ENCODE results near the gene AUTS2. TPM values are rescaled to one million over a fixed set of nuclear protein-coding genes. Genes with fewer than 3 reads are reported as not detected.
"Not testable (repeated sequence)": the region's sequence is repeated elsewhere in the genome, so short reads cannot be mapped to it uniquely, and the experiment has no call there.

AUTS2 gene
- total RNA-seq, 1 donor from 2014 or later = 26.1 TPM

DNA sequence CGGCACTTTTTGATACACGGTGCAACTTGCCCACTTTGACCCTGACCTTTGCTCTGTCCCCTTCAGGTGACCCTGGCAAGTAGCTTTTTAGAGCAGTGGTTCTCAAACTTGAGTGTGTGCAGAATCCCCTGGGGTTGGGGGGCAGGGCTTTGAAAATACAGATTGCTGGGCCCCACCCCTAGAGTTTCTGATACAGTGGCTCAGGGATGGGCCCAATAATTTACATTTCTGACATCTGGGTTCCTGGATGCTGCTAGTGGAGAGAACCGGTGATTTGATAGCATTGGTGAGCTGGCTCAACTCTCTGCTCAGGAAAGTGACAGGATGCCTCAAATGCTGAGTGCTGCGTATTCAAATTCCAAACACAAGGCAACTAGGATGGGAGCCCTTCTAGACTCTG is 995.9 kb downstream of the AUTS2 start:
- no peak for ATAC-seq
- DNase-seq (ENCODE audit: low spot score) = no peak

DNA sequence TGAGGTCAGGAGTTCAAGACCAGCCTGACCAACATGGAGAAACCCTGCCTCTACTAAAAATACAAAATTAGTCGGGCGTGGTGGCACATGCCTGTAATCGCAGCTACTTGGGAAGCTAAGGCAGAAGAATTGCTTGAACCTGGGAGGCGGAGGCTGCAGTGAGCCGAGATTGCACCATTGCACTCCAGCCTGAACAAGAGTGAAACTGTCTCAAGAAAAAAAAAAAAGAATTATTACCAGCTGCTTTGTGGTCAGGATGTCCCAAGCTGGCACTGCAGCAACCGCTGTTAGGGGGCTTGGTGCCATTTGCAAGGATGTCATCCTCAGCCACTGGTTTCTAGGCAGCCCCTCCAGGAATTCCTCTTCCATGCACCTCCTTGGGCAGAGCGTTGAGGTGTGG is 996.6 kb downstream of the AUTS2 start:
- DNase-seq (ENCODE audit: low spot score); ATAC-seq: not testable (repeated sequence)

DNA sequence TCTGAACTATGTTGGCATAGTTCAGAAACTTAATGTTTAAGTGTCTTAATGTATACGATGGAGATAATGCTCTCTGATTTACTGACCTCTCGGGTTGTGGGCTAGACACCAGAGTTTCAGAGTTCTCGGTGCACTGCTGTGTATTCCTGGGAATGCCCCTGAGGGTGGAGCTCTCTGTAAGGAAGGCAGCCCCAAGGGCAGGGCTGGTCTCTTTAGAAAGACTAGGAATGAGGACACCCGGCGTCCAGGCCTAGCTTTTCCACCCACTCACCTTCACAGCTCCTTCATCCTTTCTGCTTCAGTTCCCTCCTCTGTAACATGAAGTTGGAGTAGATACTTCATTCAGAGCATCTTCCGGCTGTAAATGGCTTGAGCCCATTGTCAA is 997.1 kb downstream of the AUTS2 start:
- DNase-seq (ENCODE audit: low spot score) = no peak
- no peak for ATAC-seq

DNA sequence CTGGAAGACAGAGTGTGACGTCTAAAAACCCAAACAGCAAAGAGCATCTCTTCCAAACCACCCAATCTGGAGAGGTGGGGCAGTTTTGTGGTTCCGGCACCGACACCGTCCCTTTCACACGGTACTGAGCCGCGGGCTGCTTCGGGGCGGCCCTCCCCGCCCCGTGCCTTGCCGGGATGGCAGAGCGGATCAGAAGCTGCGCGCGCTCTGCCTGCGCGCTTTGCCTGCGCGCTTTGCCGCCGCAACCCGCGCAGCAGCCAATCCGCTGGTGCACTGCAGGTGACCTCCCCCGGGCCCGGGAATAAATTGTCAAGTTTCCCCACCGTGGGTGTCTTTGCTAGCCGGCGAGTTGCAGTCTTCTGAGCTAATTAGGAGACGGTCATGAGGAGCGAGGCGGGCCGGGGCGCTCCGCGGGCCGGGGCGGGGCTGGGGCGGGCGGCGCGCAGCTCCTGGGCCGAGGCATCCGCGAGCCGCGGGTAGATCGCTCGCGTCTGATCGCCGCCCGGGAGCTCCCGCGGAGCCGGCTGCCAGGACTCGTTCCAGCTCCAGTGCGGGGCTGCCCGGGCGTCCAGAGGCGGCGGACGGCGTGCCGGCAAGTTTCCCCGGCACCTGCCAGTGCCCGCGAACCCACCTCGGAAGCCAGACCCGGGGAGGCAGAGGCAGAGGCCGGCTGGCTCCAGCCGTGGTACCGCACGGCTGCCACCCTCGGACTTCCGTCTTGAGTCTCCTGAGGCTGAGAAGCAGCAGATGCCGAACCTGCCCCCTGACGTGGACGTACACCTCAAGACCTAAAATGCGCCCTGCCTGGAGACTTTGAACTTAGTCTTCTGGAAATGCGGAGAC is 997.7 kb downstream of the AUTS2 start:
- peak; percentile 80 for ATAC-seq
- DNase-seq (ENCODE audit: low spot score) = peak; percentile 63

DNA sequence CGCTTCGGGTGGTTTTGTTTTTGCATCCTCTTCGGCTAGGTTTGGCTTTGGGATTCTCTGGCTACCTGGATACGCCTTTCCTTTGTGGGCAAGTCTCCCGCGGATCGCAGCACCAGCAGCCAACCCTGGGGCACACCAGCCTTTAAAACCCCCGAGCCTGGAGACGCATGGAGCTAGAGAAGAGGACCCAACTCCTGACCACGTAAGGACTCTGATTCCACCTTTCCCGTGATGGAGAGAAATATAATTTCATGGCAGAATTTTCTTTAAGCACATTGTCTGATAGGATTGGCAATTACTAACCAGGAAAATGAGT is 998.3 kb downstream of the AUTS2 start:
- ATAC-seq = peak; percentile 41
- no peak for DNase-seq (ENCODE audit: low spot score)

DNA sequence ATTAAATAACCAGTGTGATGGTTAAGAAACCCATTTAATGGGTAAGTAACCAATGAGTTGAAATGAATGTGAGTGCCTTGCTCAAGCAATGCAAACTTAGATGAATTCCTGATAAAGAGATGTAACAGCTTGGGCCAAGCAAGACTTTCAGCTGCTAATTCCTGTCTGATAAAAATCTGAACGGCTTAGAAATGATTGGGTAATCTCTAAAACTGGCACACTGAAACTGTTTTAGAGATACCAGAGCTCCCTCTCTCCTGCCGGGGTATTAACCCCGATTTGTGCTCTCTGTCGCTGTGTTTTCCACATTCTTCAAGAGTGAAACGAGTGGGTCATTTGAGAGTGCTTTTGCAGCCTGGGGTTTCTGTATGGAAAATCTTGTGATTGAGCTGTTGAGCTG is 998.8 kb downstream of the AUTS2 start:
- ATAC-seq = peak; percentile 43

DNA sequence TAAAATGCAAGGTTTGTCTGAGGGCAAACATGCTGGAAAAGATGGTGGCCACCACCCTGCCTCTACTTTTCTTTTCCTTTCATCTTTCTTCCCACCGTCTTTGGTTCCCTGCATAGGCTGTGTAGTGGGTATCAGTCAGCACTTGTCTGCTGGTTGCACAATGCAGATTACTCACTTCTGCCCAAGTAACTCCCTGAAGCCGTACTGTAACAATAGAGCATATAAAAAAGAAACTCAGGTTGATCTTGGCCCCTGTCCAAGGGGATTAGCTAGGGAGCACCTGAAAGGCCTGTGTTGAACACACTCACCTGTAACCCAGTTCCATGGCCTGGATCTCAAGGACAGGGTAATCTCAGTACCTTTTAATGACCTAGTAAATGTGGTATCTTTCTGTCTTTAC is 1000.7 kb downstream of the AUTS2 start:
- DNase-seq (ENCODE audit: low spot score) (no peak), ATAC-seq (no peak)

More for the DNA sequence above, 998.8 kb downstream of the AUTS2 start:
- no peak for DNase-seq (ENCODE audit: low spot score)

DNA sequence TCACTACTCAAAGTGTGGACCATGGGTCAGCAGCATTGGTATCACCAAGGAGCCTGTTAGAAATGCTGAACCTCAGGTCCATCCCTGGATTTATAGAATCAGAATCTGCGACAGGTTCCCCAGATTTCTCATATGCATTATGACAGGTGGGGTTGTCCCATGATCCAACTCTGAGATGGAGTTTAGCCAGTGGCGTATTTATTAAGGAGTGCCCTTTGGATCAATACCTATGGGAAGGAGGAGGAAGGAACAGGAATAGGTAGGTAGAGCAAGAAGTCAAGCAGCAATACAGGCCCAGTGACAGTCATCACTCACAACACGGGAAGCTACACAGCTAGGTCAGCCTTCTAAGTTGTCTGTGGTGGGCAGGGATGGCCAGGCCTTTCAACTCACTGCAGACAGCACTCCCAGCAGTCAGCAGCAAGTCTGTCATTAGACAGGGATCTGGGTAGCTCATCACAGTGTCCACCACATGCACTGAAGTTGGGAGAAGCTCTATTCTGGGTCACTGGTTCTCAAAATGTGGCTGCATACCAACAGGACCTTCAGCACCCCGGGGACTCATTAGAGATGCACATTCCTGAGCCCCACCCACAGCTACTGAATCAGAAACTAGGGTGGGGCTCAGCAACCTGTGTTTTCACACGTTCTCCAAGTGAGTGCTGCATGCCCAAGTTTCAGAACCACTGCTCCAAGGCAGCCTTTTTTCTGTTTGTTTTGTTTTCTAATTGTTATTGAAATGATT is 1001.3 kb downstream of the AUTS2 start:
- DNase-seq (ENCODE audit: low spot score) (no peak), ATAC-seq (no peak)

DNA sequence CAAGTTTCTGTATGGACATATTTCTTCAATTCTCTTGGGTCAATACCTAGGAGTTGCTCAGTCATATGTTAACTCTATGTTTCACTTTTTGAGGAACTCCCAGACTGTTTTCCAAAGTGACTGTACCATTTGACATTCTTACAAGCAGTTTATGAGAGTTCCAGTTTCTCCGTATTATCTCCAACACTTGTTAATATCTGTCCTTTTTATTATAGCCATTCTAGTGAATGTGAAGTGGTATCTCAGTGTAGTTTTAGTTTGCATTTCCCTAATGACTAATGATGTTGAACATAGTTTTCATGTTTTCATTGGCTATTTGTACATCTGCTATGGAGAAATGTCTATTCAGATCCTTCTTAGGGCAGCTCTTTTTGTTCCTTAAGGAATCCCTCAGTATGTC is 1002.7 kb downstream of the AUTS2 start:
- no peak for ATAC-seq
- DNase-seq (ENCODE audit: low spot score) = no peak

DNA sequence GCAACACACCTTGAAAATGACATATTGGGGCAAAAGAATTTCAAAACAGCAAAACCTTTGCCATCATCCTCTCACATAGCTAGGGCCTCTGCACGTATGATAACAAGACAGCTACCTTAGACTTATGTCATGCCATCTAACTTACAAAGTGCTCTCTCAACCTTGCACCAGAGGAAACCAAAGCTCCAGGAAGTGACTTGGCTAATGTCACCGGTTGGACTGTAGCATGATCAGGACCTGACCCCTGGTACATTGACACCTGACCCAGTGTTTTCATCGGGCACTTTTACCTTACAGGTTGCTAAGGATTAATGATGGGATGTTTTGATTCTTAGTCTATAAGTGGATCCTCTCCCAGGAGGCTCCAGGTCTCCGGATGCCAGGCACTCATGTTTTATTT is 1003.8 kb downstream of the AUTS2 start:
- ATAC-seq = peak; percentile 88
- DNase-seq (ENCODE audit: low spot score) = peak; percentile 73

DNA sequence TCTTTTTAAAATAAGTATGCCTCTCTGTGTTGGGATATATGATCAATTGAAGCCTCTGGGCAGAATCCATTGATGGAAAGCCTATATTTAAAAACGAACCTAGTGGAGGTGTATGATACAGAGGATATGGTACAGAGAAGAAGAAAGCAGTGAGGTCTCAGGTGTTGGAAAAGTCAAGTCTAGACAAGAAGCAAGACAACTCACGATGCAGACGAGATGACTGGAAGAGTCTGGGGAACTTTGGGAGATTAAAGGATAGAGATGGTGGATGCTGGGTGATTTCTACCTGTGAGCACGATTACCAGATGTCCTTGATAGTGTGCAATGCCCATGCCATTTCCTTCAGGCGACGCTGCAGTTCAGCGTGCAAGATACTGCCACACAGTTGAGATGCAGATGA is 1009.0 kb downstream of the AUTS2 start:
- no peak for ATAC-seq

DNA sequence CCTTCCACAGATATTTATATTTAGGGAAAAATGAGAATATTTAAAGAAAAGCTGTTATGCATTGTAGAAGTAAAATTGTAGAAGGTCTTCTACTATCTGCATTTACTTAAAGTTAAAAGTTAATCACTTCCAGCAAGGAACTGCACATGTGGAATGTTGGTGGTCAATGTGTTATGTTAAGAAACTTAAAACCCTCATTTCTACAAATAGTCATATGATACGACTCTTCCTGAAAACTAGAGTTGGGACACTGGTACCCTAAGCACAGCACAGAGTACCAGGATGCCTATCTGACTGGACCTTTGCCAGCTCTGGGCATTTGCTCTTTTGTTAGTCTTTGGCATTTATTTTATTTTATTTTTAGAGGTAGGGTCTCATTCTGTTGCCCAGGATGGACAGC is 1009.5 kb downstream of the AUTS2 start:
- DNase-seq (ENCODE audit: low spot score) (no peak), ATAC-seq (no peak)

More for the DNA sequence above, 1009.0 kb downstream of the AUTS2 start:
- DNase-seq (ENCODE audit: low spot score) = no peak

DNA sequence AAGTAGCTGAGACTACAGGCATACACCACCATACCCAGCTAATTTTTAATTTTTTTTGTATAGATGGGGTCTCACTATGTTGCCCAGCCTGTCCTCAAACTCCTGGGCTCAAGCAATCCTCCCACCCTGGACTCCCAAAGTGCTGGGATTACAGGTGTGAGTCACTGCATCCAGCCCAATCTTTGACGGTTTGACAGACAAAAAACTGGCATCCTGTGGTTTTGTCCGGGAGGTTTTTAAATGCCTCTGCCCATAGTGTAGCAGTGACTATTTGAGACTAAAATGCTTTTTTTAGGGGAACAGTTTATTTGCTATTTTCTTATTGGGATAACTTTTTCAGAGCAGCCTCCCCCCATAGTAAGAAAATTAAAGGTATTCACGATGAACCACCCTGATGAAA is 1010.0 kb downstream of the AUTS2 start:
- no peak for DNase-seq (ENCODE audit: low spot score)
- no peak for ATAC-seq

DNA sequence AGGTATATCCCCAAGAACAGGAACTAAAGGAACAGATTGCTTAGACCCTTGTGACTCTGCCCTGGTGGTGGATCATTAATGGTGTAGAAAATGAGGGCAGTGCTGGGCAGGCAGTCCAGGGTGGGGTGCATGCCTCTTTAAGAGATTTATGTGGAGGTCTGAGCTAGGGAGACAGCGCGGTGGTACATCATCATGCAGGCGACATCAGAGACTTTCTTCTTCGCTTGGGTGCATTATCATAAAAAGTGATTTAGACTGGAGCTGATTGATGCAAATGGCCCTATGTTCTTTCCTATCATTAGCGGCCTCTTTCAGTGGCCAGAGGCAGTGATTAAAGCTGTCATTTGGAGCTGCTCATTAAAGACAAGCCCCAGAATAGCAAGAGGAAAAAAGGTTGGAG is 1014.5 kb downstream of the AUTS2 start:
- DNase-seq (ENCODE audit: low spot score) = no peak

DNA sequence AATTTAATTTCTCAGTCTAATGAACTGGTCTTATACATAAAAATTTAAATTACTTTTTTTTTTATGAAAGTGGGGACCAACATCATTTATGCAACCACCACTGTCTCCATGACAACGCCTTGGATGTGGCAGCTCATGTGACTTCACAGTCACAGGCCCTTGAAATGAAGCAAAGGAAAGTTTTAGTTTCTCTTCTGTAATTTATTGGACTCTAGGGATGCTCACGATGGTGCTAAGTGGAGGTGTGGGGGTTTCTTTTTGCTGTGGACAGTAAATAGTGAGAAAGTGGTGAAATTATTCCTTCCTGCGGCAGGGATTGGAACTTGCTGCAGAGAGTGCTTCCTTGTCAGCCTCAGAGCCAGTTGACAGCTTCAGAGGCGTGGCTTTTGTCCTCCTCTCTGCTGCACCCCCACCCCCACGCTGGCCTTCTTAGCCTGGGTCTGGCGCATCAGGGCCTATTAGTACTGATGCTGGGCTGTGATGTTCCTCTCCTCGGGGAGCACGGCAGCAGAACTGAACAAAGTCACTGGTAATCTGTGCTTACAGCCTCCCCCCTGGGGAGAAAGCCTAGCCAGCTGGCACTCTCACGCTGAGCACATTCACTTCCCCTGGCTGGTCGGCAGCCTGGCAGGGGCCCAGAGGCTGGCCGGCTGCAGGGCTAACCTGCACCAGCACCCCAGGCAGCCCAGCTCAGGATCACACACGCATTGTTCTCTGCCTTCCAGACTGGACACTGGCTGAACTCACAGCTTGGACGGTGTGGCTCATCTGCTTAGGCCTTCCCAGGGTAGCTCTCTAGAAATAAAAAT is 1016.2 kb downstream of the AUTS2 start:
- DNase-seq (ENCODE audit: low spot score) (peak; percentile 90), ATAC-seq (peak; percentile 97)

More for the DNA sequence above, 1014.5 kb downstream of the AUTS2 start:
- no peak for ATAC-seq

DNA sequence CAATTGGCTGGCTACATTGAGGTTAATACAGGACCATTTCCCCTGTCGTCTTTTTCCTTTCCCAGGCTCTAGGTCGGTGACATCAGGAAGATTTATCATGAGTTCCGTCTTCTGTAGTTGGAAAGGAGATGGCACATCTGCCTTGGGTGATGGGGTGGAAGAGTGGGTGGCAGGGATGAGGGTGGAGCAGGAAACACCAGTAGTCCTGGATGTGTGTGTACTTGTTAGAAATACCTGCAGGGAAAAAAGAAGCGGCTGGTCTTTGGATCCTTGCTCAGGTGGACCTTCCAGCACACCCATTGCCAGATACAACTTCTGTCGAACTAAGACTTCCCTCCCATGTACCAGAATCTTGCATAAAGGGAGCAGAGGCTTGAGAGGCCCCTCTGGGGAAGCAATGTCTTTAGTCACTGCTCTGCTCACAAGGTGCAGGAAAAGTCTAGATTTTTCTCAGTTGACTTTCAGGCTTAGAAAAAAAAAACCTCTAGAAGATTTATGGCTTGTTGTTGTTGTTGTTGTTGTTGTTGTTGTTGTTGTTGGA is 1016.9 kb downstream of the AUTS2 start:
- DNase-seq (ENCODE audit: low spot score) (no peak), ATAC-seq (no peak)

DNA sequence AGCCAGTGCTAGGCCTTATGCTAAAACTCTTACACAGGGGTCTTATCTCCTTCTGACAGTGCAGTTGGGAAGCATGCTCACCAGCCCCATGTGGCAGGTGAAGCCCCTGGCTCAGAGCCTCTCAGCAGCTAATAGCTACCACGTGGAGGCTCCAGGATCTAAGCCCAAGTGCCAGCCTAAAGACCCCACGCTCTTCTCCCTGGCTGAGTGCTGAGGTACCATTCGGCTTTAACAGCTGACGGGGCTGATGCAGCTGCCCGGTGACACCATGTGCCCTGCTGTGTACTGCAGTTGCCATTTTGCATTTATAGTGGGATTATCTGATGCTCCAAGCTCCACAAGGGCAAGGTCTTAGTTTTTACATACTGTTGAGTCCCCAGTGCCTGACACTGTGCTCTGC is 1017.9 kb downstream of the AUTS2 start:
- DNase-seq (ENCODE audit: low spot score) = no peak

DNA sequence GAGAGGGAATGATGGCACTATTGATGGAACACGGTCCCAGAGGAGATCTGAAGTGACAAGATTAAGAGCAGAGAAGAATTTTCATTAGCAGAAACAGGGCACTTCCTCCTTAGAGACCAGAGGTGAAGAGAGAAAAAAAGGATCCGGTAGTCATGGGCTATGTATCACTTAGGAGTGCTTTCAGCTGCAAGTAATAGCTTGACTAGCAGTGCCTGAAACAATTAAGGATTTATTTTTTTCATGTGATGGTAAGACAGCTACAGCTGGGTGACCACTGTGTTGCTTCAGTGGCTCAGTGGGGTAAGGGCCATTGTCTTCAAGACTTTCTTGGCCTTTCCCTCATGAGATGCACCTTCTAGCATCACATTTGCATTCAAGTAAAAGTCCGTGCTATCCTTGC is 1018.5 kb downstream of the AUTS2 start:
- ATAC-seq (no peak), DNase-seq (ENCODE audit: low spot score) (no peak)

More for the DNA sequence above, 1017.9 kb downstream of the AUTS2 start:
- no peak for ATAC-seq

DNA sequence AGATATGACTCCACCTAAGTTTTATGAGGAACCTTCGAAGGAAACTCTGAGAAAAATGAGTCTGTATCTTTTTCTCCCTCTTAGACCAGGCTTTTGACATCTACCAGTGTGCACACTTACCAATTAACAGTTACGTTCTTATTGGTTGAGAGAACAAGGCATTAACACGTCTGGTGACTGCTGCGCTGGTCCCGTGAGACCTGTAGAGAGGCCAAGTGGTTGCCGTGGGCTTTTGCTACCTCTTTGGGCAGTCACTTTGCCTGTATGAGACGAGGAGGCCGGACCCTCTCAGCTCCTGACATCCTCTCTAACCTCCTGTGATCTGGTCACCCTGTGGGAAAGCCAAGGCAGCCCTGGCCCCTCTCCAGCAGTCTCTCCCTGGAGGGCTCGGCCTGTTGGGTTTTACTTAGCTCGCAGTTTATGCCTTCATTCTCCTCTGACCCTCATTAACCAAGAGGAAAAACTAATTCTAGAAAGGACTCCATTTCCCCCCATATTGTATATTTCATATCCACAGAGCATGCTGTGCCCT is 1019.8 kb downstream of the AUTS2 start:
- ATAC-seq (no peak), DNase-seq (ENCODE audit: low spot score) (no peak)

DNA sequence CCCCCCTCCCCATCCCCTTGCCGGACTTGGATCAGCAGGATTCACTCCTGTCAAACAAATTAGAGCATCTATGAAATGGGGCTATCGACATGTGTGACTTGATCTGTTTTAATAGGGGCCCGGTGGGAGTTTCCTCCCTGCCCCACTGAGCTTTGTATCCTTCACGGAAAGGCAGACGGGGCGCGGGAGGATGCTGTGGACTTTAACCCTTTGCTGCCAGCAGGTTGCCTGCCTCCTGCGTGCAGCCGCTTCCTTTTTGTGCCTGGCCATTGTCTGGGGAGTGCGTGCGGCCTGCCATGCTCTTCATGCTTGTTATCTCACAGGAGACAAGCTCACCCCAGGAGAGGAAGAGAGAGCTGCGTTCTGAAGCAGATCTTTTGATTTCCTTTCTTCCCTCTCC is 1020.9 kb downstream of the AUTS2 start:
- DNase-seq (ENCODE audit: low spot score) (no peak), ATAC-seq (no peak)

DNA sequence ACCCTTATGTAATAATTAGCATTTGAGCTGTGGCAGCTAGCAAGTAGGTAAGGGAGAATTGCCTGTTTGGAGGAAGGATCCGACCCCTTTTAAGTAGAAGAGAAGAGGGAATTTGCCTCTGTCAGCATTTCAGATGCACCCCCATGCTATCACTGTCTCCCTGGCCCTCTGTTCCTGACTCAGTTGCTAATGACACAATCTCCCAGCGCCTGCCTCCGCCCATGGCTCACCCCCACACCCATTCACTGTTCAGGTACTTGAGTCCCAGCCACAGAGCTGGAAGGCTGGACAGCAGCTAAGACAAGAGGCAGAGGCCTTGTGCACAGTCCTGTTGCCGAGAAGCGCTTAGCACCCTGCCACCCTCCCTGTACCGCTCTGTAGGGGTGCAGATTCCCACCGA is 1021.4 kb downstream of the AUTS2 start:
- DNase-seq (ENCODE audit: low spot score) (no peak), ATAC-seq (no peak)
